Measurements from ENCODE around the gene SIVA1.

DNA sequence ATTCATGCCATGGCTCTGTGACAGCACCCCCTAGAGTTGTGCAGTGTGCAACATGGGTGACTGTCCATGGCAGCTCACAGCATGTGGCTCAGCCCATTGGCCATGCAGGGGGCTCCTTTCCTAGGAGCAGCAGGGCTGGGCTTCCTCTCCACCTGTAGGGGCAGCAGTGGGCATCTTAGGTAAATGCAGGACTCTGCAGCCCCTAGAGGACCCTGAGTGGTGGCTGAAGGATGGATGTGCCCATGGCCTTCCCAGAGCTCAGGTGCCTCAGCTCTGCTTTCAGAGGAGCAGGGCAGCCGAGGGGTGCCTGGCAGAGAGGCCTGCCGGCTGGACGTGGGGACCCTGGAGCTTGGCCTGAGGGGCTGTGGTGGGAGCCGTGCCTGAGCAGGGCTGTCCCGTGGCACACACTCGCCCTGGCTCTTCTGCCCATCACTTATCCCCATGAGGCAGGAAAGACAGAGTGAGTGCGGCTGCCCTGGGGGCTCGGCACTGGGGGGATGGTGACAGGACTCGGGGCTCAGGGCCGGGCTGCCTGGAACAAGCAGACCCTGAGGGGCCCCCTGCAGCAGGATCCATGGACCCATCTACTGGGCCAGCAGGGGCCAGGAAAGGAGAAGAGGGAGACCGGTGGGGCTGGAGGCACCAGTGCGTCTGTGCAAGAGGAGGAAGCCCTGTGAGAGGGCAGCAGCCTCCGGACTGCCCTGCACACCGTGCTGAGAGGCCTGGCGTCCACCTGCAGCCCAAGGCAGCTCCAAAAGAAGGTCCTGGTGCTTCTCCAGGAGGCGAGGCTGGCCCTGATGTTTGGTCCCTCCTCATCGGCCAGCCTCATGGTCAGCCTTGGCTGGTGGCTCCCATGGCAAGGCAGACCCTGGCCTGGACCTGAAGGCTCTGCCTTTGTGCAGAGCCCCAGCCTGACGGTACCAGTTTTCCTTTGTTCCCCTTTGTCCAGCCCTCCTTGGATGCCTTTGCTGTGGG, 21.3 kb upstream of the SIVA1 start:
- TF ChIP-seq, protein P1, sequence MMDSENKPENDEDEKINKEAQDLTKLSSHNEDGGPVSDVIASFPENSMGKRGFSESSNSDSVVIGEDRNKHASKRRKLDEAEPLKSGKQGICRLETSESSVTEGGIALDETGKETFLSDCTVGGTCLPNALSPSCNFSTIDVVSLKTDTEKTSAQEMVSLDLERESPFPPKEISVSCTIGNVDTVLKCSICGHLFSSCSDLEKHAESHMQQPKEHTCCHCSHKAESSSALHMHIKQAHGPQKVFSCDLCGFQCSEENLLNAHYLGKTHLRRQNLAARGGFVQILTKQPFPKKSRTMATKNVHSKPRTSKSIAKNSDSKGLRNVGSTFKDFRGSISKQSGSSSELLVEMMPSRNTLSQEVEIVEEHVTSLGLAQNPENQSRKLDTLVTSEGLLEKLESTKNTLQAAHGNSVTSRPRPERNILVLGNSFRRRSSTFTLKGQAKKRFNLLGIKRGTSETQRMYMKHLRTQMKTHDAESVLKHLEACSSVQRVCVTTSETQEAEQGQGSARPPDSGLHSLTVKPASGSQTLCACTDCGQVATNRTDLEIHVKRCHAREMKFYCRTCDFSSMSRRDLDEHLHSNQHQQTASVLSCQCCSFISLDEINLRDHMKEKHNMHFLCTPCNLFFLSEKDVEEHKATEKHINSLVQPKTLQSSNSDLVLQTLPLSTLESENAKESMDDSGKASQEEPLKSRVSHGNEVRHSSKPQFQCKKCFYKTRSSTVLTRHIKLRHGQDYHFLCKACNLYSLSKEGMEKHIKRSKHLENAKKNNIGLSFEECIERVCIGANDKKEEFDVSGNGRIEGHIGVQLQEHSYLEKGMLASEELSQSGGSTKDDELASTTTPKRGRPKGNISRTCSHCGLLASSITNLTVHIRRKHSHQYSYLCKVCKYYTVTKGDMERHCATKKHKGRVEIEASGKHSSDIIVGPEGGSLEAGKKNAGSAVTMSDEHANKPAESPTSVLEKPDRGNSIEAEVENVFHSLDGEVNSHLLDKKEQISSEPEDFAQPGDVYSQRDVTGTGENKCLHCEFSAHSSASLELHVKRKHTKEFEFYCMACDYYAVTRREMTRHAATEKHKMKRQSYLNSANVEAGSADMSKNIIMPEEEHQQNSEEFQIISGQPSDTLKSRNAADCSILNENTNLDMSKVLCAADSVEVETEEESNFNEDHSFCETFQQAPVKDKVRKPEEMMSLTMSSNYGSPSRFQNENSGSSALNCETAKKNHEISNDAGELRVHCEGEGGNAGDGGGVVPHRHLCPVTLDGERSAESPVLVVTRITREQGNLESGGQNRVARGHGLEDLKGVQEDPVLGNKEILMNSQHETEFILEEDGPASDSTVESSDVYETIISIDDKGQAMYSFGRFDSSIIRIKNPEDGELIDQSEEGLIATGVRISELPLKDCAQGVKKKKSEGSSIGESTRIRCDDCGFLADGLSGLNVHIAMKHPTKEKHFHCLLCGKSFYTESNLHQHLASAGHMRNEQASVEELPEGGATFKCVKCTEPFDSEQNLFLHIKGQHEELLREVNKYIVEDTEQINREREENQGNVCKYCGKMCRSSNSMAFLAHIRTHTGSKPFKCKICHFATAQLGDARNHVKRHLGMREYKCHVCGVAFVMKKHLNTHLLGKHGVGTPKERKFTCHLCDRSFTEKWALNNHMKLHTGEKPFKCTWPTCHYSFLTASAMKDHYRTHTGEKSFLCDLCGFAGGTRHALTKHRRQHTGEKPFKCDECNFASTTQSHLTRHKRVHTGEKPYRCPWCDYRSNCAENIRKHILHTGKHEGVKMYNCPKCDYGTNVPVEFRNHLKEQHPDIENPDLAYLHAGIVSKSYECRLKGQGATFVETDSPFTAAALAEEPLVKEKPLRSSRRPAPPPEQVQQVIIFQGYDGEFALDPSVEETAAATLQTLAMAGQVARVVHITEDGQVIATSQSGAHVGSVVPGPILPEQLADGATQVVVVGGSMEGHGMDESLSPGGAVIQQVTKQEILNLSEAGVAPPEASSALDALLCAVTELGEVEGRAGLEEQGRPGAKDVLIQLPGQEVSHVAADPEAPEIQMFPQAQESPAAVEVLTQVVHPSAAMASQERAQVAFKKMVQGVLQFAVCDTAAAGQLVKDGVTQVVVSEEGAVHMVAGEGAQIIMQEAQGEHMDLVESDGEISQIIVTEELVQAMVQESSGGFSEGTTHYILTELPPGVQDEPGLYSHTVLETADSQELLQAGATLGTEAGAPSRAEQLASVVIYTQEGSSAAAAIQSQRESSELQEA (IDR thresholded peaks at IDR 0.05; ENCODE audit: low read depth), result no peak
- TF ChIP-seq DEAF1 (CRISPR knock-in tag; IDR thresholded peaks at IDR 0.05), result no peak
- no peak for TF ChIP-seq TEAD2 (tag; IDR thresholded peaks at IDR 0.05)
- TF ChIP-seq MECOM (CRISPR knock-in tag; IDR thresholded peaks at IDR 0.05), result no peak
- TF ChIP-seq CTCF (IDR thresholded peaks at IDR 0.05 in 2 of 3, conservative IDR thresholded peaks at IDR 0.05 in 1 of 3; ENCODE audit: insufficient read depth in 2 of 3, low read depth in 1 of 3, low read length in 3 of 3), result peak; percentile 64 to 96 (median 66)
- TF ChIP-seq ZNF274 (IDR thresholded peaks at IDR 0.05; ENCODE audit: borderline replicate concordance, low read depth, low read length), result no peak
- TF ChIP-seq SIN3A (IDR thresholded peaks at IDR 0.05; ENCODE audit: borderline replicate concordance in 2 of 2, control insufficient read depth in 1 of 2, low read depth in 2 of 2, low read length in 2 of 2), result no peak
- no peak for TF ChIP-seq BDP1 (IDR thresholded peaks at IDR 0.05; ENCODE audit: insufficient read depth, insufficient read length)
- TF ChIP-seq ELF1 (tag; IDR thresholded peaks at IDR 0.05), result no peak
- no peak for TF ChIP-seq POLR2AphosphoS5 (IDR thresholded peaks at IDR 0.05; ENCODE audit: control insufficient read depth, insufficient read depth, low read depth, low read length)
- TF ChIP-seq ATF6 (CRISPR knock-in tag; IDR thresholded peaks at IDR 0.05), result no peak

All from K562 (cell line).